ENCODE measurements around the gene RAB40C.

DNA sequence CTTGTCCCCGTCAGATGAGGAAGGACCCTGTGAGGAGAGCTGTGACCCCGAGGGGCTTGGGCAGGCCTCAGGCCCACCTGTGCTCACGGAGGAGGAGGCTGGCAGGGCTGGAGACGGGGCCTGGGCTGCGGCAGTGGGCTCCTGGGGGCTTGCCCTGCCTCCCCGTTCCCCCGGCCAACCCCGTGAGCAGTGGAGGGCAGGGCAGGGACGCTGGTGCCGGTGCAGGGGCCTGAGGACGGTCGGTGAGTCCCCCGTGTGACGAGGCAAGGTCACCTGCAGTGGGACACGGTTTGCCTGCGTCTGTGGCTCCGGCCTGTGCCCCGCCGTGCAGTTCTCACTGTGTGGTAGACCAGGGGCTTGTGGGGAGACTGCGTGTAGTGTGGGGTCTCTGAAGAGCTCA lies 69.8 kb downstream of the RAB40C start:
- TF ChIP-seq, protein P1, sequence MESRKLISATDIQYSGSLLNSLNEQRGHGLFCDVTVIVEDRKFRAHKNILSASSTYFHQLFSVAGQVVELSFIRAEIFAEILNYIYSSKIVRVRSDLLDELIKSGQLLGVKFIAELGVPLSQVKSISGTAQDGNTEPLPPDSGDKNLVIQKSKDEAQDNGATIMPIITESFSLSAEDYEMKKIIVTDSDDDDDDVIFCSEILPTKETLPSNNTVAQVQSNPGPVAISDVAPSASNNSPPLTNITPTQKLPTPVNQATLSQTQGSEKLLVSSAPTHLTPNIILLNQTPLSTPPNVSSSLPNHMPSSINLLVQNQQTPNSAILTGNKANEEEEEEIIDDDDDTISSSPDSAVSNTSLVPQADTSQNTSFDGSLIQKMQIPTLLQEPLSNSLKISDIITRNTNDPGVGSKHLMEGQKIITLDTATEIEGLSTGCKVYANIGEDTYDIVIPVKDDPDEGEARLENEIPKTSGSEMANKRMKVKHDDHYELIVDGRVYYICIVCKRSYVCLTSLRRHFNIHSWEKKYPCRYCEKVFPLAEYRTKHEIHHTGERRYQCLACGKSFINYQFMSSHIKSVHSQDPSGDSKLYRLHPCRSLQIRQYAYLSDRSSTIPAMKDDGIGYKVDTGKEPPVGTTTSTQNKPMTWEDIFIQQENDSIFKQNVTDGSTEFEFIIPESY (CRISPR knock-in tag; IDR thresholded peaks at IDR 0.05): no peak
- no peak for TF ChIP-seq ZNF263 (CRISPR knock-in tag; IDR thresholded peaks at IDR 0.05; ENCODE audit: borderline replicate concordance)
- no peak for TF ChIP-seq KDM1A (IDR thresholded peaks at IDR 0.05)
- TF ChIP-seq, protein P2, sequence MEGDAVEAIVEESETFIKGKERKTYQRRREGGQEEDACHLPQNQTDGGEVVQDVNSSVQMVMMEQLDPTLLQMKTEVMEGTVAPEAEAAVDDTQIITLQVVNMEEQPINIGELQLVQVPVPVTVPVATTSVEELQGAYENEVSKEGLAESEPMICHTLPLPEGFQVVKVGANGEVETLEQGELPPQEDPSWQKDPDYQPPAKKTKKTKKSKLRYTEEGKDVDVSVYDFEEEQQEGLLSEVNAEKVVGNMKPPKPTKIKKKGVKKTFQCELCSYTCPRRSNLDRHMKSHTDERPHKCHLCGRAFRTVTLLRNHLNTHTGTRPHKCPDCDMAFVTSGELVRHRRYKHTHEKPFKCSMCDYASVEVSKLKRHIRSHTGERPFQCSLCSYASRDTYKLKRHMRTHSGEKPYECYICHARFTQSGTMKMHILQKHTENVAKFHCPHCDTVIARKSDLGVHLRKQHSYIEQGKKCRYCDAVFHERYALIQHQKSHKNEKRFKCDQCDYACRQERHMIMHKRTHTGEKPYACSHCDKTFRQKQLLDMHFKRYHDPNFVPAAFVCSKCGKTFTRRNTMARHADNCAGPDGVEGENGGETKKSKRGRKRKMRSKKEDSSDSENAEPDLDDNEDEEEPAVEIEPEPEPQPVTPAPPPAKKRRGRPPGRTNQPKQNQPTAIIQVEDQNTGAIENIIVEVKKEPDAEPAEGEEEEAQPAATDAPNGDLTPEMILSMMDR (IDR thresholded peaks at IDR 0.05 in 2 of 3, conservative IDR thresholded peaks at IDR 0.05 in 1 of 3; ENCODE audit: insufficient read depth in 2 of 3, low read depth in 1 of 3, low read length in 3 of 3): no peak
